ENCODE results near the gene NCL. TPM values are rescaled to one million over a fixed set of nuclear protein-coding genes. Genes with fewer than 3 reads are reported as not detected.
A peak's percentile ranks its signal among the peaks of the same experiment; 100 is the strongest.

Gene NCL
- total and polyA plus RNA-seq, 2 of the 13 experiments (the other 11 are each of a cell fraction or from before 2014, with no cell fraction given): 105 to 779 TPM

DNA sequence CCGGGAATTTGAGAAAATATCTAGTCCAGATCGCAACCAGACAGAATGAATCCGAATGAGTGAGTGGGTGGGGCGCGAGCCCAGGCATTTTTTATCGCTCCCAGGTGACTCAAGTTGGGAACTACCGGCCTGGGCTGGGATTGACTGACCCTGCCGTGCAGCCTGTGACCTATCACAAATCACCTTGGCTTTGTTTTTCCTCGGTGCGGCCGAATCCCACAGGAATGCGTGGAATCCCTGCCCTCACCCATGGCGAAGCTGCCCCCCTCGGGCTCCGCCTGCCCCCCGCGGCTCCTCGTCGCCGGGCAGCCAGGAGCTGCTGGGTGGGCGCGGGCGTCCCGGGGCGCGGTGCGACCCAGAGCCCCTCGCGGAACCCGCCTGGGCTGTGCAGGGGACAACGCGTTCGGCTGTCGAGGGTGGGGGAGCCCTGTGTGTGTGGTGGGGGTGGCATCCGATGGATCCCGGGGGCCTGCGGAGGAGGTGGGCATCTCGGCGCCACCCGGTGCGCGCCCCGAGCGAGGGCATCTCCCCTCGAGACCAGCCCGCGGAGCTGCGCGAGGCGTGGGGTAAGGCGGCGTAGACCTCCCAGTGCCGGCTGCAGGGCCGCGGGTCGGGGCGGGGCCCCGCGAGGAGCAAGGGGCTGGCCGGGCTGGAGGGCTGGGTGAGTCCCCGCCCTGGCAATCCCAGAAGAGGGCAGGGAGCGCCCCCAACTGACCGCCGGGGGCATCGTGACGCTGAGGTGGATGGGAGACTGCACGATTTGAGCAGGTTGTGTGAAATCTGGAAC is 52.3 kb downstream of the NCL start (continued):
- TF ChIP-seq, protein P1, sequence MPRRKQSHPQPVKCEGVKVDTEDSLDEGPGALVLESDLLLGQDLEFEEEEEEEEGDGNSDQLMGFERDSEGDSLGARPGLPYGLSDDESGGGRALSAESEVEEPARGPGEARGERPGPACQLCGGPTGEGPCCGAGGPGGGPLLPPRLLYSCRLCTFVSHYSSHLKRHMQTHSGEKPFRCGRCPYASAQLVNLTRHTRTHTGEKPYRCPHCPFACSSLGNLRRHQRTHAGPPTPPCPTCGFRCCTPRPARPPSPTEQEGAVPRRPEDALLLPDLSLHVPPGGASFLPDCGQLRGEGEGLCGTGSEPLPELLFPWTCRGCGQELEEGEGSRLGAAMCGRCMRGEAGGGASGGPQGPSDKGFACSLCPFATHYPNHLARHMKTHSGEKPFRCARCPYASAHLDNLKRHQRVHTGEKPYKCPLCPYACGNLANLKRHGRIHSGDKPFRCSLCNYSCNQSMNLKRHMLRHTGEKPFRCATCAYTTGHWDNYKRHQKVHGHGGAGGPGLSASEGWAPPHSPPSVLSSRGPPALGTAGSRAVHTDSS (CRISPR knock-in tag; conservative IDR thresholded peaks at IDR 0.05): no peak
- peak; percentile 35; the same call in 1 of the 2 replicates for TF ChIP-seq ZNF431 (CRISPR knock-in tag; IDR thresholded peaks at IDR 0.05; ENCODE audit: borderline replicate concordance, low read depth)
- TF ChIP-seq WIZ (CRISPR knock-in tag; IDR thresholded peaks at IDR 0.05): no peak
- peak; percentile 51; the same call in 1 of the 2 replicates for TF ChIP-seq ZIK1 (CRISPR knock-in tag; IDR thresholded peaks at IDR 0.05; ENCODE audit: borderline replicate concordance, low read depth)
- TF ChIP-seq HMG20A (CRISPR knock-in tag; IDR thresholded peaks at IDR 0.05; ENCODE audit: borderline replicate concordance): no peak
- TF ChIP-seq, protein P2, sequence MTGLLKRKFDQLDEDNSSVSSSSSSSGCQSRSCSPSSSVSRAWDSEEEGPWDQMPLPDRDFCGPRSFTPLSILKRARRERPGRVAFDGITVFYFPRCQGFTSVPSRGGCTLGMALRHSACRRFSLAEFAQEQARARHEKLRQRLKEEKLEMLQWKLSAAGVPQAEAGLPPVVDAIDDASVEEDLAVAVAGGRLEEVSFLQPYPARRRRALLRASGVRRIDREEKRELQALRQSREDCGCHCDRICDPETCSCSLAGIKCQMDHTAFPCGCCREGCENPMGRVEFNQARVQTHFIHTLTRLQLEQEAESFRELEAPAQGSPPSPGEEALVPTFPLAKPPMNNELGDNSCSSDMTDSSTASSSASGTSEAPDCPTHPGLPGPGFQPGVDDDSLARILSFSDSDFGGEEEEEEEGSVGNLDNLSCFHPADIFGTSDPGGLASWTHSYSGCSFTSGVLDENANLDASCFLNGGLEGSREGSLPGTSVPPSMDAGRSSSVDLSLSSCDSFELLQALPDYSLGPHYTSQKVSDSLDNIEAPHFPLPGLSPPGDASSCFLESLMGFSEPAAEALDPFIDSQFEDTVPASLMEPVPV (CRISPR knock-in tag; IDR thresholded peaks at IDR 0.05): peak; percentile 71; the same call in 1 of the 2 replicates
- peak; percentile 70; the same call in 1 of the 2 replicates for TF ChIP-seq ZNF563 (CRISPR knock-in tag; IDR thresholded peaks at IDR 0.05)
- TF ChIP-seq, protein P3, sequence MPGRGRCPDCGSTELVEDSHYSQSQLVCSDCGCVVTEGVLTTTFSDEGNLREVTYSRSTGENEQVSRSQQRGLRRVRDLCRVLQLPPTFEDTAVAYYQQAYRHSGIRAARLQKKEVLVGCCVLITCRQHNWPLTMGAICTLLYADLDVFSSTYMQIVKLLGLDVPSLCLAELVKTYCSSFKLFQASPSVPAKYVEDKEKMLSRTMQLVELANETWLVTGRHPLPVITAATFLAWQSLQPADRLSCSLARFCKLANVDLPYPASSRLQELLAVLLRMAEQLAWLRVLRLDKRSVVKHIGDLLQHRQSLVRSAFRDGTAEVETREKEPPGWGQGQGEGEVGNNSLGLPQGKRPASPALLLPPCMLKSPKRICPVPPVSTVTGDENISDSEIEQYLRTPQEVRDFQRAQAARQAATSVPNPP (CRISPR knock-in tag; IDR thresholded peaks at IDR 0.05): no peak; the same call in 1 of the 2 replicates
- peak; percentile 80 for TF ChIP-seq PHF21A (CRISPR knock-in tag; IDR thresholded peaks at IDR 0.05)
- no peak for TF ChIP-seq EHMT2 (IDR thresholded peaks at IDR 0.05; ENCODE audit: borderline replicate concordance, low read depth, low read length)
- no peak for TF ChIP-seq CHD2 (IDR thresholded peaks at IDR 0.05; ENCODE audit: low read depth, low read length)
- TF ChIP-seq ZNF781 (CRISPR knock-in tag; IDR thresholded peaks at IDR 0.05; ENCODE audit: borderline replicate concordance, not compliant biosample characterization): no peak
- TF ChIP-seq ZNF598 (CRISPR knock-in tag; IDR thresholded peaks at IDR 0.05; ENCODE audit: borderline replicate concordance): no peak; the same call in 1 of the 2 replicates
- peak; percentile 53; the same call in 1 of the 2 replicates for TF ChIP-seq TBX2 (CRISPR knock-in tag; IDR thresholded peaks at IDR 0.05; ENCODE audit: borderline replicate concordance)
- TF ChIP-seq, protein P4, sequence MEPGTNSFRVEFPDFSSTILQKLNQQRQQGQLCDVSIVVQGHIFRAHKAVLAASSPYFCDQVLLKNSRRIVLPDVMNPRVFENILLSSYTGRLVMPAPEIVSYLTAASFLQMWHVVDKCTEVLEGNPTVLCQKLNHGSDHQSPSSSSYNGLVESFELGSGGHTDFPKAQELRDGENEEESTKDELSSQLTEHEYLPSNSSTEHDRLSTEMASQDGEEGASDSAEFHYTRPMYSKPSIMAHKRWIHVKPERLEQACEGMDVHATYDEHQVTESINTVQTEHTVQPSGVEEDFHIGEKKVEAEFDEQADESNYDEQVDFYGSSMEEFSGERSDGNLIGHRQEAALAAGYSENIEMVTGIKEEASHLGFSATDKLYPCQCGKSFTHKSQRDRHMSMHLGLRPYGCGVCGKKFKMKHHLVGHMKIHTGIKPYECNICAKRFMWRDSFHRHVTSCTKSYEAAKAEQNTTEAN (CRISPR knock-in tag; conservative IDR thresholded peaks at IDR 0.05): no peak
- no peak for TF ChIP-seq SYNCRIP (IDR thresholded peaks at IDR 0.05; ENCODE audit: insufficient read depth, low read depth, low read length)
- TF ChIP-seq ZC3H4 (CRISPR knock-in tag; IDR thresholded peaks at IDR 0.05; ENCODE audit: borderline replicate concordance): no peak
- peak; percentile 70; the same call in 1 of the 2 replicates for TF ChIP-seq KDM5B (CRISPR knock-in tag; IDR thresholded peaks at IDR 0.05; ENCODE audit: borderline replicate concordance)
- no peak for TF ChIP-seq HMGA1 (CRISPR knock-in tag; conservative IDR thresholded peaks at IDR 0.05)
- TF ChIP-seq, protein P5, sequence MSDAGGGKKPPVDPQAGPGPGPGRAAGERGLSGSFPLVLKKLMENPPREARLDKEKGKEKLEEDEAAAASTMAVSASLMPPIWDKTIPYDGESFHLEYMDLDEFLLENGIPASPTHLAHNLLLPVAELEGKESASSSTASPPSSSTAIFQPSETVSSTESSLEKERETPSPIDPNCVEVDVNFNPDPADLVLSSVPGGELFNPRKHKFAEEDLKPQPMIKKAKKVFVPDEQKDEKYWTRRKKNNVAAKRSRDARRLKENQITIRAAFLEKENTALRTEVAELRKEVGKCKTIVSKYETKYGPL (CRISPR knock-in tag; IDR thresholded peaks at IDR 0.05): no peak
- TF ChIP-seq ZNF644 (CRISPR knock-in tag; IDR thresholded peaks at IDR 0.05; ENCODE audit: low read depth): no peak
- peak; percentile 72 for TF ChIP-seq CCDC6 (CRISPR knock-in tag; IDR thresholded peaks at IDR 0.05)

All from HepG2 (cell line).